GM18511 (cell line): ENCODE results near the gene C1orf159.
A peak's percentile ranks its signal among the peaks of the same experiment; 100 is the strongest.
"Not testable (repeated sequence)": the region's sequence is repeated elsewhere in the genome, so short reads cannot be mapped to it uniquely, and the experiment has no call there.

ENCODE experiments used
- ATAC-seq: cut with Tn5 transposase; IDR thresholded peaks from one replicate; pipeline ENCODE4 v1.9.1; 2021; ENCODE audit warnings: mild to moderate bottlenecking, moderate library complexity; ENCODE audit not compliant: unreplicated experiment

Gene C1orf159

DNA sequence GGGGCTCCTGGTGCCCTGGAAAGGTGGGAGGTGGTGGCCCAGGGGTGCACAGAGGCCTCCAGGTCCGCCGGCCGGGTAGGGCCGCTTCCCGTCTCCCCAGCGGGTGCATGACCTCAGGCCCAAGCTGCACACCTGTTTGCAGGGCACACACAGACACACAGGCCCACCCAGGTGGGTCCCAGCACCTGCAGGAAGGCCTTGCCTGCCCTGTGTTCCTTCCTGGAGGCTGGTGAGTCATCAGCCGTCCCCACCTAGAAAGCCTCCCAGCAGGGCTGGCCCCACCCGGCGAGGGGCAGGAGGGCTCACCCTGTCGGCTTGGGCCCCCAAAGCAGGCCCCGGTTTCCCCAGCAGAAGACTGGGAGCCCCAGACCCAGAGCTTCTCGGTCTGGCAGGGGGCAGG, 34.2 kb upstream of the C1orf159 start:
- ATAC-seq, result no peak

DNA sequence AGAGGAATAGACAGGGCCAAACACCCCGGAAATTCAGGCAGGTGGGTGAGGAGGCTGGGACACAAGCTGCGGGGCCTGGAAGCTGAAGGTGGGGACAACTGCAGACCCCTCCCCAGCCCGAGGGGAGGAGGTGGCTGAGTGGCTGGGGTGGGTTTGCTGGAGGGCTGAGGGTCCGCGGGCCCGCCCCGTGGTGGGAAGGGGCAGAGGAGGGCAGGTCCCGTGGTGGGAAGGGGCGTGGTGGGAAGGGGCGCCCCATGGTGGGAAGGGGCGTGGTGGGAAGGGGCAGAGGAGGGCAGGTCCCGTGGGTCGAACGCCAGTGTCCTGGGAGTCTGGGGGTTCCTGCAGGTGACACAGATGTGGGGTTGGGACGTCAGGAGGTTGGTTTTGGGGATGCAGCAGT, 33.5 kb upstream of the C1orf159 start:
- ATAC-seq, result no peak

DNA sequence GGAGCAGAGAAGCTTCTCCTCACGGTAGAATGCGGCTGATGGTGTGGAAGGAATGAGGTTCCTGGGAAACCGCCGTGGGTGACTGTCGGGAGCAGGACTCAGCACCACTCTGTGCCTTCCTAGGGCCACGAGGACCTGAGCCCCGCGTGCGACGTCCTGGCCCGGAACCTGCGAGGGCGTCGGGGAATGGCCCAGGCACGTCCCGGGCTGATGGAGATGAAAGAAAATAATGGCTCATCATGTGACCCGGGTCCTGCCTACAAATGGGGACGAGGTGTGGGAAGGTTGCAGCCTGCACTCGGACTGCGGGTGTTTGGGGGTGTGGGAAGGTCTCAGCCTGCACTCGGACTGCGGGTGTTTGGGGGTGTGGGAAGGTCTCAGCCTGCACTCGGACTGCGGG, 32.7 kb upstream of the C1orf159 start:
- no peak for ATAC-seq

DNA sequence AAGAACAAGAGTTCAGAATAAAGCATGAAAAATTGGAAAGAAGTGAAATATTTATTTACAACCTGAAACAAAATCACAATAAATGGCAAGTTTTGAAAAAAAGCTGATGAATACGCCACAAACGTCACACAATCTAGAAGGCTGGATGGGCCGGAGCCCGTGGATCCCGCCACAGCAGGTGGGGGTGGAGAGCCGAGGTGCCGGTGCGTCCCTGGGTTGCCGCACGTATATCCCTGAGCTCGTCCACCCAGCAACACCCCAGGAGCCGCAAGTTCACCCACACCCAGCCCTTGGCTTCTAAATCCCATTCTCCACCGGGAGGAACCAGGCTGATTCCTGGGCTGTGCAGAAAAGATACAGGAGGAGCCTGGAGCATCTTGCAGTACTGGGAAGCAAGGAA, 32.2 kb upstream of the C1orf159 start:
- ATAC-seq, result no peak

DNA sequence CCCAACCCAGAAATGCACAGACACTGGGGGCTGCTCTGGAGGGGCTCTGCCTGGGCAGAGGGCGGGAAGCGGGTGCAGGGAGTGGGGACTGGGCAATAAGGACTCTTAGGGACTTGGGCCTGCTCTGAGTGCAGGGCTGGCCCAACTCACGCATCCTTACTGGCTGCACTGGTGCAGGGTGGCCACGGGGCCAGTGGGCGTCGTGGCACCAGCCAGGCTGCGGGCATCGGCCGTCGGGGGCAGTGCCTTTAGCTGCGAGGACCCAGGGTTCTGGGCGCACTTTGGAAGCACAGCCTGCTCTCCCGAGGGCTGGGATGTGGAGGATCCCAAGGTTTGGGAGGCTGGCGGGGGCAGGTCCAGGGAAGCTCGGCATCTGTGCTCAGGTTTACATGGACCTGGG, 30.7 kb upstream of the C1orf159 start:
- no peak for ATAC-seq

DNA sequence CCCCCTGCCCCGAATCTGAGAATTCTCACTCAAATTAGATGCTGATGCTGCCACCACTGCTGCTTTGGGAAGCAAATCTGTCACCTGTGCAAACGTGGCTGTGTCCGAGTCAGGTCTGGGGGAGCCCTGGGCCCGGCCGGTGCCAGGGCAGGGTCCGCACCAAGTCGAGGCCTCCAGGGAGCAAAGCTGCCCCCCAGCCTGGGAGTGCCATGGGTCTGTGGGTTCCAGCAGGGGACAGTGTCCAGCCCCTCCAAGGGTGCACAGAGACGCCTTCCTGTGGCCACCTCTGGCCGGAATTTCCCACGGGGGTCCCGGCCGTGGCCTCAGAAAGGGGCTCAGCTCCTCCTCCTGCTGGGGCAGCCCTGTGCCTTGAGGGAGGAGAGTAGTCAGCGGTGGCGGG, 30.1 kb upstream of the C1orf159 start:
- no peak for ATAC-seq

DNA sequence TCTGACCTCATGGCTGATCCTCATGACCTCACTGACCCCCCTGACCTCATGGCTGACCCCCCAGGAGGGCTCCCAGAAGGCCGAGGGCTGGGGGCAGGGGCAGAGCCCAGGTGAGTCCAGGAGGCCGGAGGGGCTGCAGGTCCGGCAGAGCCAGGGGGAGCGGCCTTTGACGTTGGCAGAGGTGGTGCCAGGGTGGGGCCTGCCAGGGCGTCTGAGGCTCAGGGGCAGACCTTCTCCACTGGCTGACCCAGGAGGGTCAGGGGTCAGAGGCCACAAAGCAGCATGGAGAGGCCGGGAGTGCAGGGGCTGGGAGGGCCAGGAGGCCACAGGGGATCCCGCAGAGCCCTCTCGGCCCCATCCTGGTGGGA, 29.6 kb upstream of the C1orf159 start:
- ATAC-seq, result no peak

DNA sequence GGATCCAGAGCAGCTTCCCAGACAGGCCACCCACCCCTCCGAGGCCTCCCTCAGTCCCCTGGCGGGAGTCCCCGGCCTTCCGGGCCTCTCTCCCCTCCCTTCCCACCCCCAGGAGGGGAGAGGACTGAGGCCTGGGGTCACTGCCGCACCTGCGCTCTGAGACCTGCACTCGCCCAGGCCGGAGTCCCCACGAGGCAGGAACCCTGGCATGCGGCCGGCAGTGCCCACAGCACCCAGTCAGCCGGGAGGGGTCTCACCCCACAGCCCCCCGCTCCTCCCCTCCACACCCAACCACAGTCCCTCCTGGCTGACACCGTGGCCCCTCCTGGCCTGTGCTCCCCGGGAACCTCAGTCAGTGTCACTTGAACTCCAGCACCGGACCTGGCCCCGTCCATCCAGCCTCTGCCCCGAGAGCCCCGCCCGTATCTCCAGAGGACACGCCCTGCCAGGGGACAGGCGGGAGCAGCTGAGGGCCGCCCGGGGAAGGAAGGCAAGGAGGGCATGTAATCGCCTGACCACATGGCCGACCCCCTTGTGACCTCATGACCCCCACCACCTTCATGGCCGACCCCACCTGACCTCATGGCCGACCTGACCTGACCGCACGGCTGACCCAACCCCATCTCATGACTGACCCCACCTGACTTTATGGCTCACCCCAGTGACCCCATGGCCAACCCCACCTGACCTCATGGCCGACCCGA, 29.1 kb upstream of the C1orf159 start:
- ATAC-seq, result no peak

DNA sequence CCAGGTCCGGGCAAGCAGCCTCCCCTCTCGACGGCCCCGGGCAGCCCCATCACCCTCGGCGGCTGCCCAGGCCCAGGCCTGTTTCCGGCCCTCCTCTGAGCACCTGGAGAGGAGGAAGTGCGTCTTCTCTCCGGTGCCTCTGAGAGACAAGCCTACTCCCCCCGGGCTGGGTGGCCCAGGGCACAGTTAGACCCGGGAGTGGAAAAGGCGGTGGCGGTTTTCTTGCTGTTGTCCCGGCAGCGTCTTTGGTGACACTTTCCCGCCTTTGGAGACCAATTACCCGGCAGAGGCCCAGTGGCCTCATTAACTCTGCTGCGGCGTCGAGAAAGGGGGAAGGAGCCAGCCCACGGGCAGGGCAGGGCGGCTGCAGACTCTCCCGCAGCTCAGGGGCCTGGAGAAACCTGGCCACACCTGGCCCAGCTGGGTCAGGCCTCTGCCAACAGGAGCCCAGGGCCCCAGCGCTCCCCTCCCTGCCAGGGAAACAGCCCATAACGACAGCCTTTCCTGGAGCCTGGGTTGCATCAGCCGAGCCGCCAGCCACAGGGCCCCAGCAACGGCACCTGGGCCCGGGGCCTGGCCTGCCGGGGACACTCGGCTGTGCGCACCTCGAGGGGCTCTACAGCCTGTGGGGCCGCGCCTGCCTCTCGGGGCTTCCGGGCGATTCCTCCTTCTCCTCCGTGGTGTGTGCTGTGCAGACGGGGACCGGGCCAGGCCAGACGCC, 28.4 kb upstream of the C1orf159 start:
- no peak for ATAC-seq

DNA sequence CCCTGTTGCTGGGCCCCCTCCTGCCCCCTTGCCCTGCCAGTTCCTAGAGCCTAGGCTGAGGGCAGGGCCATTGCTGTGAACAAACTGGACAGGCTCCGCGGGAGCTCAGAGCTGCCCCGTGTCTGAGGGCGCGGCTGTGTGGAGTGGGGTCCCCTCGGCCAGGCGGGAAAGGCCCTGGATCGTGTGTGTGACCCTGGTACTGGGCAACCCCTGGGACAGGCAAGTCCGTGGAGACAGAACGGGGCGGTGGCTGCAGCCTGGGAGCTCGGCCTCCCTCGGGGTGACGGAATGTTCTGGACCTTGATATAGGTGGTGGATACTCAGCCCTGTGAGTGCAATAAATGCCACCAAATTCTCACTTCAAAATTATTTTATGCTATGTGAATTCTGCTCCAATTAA, 27.7 kb upstream of the C1orf159 start:
- ATAC-seq, result no peak

DNA sequence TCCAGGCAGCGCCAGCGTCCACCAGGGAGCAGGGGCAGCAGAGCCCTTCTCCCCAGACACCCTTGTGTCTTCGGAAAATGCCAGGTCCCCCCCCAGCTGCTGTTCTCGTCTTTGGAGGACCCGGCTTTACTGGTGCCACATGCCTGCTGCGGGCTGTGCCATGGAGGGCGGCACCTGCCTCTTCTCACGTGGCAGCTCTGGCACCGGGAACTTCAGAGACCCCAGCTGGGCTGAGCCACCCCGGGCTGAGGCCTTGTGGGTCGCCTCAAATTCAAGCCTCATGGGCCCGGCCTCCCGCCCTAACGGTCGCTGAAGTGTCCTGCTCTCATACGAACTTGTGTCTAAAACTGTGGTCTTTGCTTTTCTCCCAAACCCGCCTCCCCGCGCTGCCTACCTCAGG, 27.0 kb upstream of the C1orf159 start:
- no peak for ATAC-seq

DNA sequence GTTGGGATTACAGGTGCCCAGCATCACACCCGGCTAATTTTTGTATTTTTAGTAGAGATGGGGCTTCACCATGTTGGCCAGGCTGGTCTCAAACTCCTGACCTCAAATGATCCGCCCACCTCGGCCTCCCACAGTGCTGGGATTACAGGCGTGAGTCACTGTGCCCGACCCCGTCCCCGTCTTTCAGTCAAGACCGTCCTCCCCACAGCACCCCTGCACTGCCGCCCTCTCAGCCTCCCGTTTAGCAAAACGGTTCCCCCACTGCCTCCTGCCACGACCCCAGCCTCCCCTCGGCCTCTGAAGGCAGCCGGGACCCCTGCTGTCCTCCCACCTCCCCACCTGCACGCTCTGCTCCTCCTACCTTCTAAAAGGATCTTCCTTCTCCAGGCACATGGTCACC, 26.5 kb upstream of the C1orf159 start:
- not testable (repeated sequence) for ATAC-seq

DNA sequence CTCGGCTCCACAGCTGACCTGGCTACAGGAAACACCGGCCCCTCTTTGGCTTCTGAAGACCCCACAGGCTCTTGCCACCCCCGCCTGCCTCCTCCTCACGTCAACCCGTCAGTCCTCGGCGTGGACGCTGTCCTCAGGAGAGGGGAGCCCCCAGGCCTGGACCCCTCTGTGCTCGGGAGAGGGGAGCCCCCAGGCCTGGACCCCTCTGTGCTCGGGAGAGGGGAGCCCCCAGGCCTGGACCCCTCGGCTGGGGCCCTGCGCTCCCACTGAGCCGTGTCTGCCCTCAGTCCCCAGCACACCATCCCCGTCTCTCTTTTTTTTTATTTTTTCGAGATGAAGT, 26.0 kb upstream of the C1orf159 start:
- ATAC-seq, result no peak

DNA sequence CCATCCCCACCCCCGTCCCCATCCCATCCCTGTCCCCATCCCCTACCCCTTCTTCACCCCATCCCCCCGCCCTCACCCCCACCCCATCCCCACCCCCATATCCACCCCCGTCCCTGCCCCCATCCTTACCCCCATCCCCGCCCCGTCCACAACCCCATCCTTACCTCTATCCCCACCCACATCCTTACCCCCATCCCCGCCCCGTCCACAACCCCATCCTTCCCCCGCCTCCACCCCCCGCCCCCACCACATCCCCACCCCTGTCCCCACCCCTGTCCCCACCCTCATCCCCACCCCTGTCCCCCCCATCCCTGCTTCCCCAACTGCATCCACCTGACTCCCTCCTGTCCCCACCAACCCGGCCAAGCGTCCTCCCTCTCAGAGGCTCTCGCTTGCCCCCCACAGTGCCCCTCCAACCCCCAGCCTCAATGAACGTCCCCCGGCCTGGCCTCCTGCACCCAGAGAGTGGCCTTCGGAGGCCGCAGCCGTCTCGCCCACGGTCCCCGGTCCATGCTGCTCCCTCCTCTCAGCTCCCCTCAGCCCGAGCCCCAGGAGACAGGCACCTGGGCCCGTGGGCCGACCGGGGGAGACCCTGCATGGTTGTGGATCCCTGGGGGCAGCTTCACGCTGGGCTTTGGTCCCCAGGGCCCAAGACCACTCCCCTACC, 25.5 kb upstream of the C1orf159 start:
- no peak for ATAC-seq

DNA sequence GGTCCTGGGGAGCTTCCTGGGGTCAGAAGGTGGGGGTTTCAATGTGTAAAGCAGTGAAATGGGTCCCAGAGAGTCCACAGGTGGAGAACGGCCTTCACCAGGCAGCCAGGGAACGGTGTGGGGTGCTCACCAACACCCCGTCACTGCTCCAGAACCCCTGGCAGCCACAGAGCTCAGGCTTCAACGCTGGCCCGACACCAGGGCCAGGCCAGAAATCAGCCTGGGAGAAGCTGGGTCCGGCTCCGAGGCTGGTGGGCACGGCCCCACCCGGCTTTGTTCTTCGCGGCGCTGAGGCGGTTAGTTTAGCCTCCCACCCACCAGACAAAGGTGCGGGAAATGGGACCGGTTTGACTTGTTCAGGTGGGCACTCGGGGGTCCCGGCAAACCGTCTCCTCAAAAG, 24.8 kb upstream of the C1orf159 start:
- ATAC-seq, result no peak

DNA sequence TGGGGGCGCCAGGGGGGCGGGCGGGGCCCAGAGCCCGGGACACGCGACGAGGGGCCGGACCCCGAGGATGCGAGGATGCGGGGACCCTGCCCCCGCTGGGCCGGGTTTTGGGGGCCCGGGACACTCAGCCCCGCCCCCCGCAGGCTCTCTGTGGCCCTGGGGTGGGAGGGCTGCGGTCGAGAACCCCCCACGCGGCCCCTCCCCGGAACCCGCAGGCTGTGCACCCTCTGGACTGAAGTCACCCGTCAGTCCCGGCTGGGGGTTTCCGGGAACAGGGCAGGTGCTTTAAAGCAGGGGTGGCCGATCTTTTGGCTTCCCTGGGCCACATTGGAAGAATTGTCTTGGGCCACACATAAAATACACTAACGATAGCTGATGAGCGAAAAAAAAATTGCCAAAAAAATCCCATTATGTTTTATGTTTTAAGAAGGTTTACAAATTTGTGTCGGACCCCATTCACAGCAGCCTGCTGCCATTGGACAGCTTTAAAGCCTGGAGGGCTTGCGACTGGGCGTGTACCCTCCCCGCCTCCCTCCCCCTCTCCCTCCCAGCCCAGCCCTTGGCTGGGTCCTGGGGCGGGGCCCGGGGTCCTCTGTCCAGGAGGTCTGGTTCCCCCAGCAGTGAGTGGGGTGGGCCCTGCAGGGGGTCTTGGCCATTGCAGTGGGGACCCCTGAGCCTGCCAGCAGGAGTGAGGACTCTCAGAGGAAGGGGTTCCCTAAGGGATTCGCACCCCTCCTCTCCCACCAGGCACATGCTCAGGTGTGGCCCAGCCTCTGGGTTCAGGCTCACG, 21.6 kb upstream of the C1orf159 start:
- peak; percentile 56 for ATAC-seq

DNA sequence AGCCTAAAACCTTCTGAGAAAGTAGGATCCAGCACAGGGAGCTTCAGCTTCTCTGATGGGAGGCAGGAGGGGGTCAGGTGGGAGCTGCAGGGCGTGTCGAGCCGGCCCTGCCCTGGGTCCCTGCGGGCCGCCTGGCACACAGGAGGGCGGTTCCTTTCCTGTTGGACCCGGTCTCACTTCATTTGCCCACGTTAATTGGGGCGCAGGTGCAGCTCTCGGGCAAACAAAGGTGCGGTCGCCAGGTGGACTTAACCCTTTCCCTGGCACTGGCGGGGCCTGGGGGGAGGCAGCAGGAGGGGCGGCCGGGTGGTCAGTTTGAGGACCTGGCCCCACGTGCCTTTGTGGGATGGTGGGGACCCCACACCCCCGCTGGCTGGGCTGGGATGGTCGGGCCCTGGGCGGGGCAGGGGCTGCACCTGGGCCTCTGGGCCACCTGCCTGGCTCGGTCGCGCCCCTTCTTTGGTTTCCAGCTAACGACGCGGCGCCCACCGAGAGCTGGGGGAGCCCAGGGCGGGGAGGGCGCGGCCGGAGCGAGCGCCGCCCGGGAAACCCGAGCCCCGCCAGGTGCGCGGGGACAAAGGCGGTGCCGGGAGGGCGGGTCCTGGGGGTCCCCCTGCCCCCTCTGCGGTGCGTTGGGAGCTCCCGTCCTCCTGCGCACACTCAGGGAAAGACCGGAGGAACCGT, 20.8 kb upstream of the C1orf159 start:
- ATAC-seq, result no peak

DNA sequence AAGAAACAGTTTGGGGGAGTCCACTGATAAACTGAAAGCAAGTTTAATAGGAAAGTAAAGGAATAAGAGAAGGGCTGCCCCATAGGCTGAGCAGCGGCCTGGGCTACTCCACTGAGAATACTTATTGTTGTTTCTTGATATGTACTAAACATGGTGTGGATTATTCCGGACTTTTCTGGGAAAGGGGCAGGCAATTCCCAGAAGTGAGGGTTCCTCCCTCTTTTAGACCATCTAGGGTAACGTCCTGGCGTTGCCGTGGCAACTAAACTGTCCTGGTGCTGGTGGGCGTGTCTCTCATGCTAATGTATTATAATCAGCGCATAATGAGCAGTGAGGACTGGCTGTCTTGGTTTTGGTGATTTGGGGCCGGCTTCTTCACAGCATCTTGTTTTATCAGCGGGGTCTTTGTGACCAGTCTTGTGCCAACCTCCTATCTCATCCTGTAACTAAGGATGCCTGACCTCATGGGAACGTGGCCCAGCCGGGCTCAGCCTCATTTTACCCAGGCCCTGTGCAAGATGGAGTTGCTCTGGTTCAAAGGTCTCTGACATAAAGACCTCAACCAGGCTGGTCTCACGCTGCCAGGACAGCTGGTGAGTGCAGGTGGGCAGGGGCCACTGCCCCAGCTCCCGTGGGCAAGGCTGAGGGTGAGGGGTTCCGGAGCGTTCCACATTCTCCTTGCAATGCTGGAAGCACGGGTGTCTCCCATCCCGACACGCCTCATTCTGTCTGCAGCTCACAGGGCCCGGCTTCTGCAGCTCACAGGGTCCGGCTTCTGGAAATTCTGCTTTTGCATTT, 19.6 kb upstream of the C1orf159 start:
- ATAC-seq, result no peak

DNA sequence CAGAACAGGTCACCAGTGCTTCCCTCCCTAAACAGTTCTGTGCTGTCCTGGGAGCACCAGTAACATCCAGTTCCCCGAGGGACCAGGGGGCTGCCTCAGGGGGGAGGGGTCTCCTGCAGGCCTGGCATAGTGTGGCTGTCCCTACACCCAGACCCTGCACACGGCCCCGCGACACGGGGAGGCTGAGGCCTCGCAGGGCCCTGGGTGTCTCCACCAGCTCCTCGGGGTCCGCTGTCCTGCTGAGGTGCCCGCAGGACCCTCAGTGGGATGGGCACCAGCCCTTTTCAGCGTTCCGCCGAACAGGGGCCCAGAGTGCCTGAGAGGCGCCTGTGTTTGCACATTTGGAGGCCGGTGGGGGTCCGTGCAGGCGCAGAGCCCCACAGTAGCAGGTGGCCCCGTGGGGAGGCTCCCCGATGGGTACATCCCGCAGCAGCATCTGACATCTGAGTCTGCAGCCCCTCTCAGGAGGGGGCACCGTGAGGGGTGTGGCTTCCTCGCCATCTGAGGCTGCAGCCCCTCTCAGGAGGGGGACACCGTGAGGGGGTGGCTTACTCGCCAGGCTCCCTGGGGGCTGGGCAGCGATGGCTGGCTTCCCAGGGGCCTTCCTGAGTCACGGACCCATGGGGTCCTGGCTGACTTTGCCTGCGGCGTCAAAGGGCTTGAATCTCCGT, 18.5 kb upstream of the C1orf159 start:
- no peak for ATAC-seq
